Measurements from ENCODE around the gene CCSAP.

DNA sequence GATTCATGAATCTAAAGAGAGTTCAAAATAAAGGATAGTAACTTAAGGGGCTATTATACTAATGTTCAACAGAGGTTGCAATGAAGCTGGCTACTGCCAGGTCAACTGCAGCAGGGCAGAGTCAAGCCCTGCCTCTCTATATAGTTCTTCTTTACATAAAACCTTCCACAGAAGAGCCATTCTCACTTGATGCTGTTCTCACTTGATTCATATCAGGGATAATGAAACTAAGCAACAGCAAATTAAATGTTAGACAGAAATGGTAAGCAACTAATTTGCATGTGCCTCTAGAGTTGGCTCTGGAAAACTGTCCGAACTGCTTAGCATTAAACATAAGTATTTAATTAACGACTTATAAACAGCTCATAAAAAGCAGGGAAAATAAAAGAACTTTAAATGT is 17.4 kb downstream of the CCSAP start:
- TF ChIP-seq, protein P1, sequence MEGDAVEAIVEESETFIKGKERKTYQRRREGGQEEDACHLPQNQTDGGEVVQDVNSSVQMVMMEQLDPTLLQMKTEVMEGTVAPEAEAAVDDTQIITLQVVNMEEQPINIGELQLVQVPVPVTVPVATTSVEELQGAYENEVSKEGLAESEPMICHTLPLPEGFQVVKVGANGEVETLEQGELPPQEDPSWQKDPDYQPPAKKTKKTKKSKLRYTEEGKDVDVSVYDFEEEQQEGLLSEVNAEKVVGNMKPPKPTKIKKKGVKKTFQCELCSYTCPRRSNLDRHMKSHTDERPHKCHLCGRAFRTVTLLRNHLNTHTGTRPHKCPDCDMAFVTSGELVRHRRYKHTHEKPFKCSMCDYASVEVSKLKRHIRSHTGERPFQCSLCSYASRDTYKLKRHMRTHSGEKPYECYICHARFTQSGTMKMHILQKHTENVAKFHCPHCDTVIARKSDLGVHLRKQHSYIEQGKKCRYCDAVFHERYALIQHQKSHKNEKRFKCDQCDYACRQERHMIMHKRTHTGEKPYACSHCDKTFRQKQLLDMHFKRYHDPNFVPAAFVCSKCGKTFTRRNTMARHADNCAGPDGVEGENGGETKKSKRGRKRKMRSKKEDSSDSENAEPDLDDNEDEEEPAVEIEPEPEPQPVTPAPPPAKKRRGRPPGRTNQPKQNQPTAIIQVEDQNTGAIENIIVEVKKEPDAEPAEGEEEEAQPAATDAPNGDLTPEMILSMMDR (IDR thresholded peaks at IDR 0.05): no peak
- no peak for TF ChIP-seq POLR2A (IDR thresholded peaks at IDR 0.05)
